Gastroesophageal sphincter (tissue), 4 donors: Measurements from ENCODE around the gene KRT71. TPM values are rescaled to one million over a fixed set of nuclear protein-coding genes. Genes with fewer than 3 reads are reported as not detected.

ENCODE experiments used
- ATAC-seq: fragments of 150-250 bp; one replicate; pipeline ENCODE4 v1.9.1; 2016; ENCODE audit warnings: mild to moderate bottlenecking, moderate library complexity
- H3K27ac ChIP-seq, 4 donors: fragments of 200-600 bp; sonication (generic) in 3 of 4; 1 replicate in 3 of 4; 2 replicates in 1 of 4; pipeline ENCODE4 v1.5.1; 2016 to 2019
- H3K27me3 ChIP-seq: fragments of 200-600 bp; sonication (generic); one replicate; pipeline ENCODE4 v1.5.1; 2019
- H3K36me3 ChIP-seq, 2 donors: fragments of 200-600 bp; sonication (generic); one replicate each; pipeline ENCODE4 v1.5.1; 2019; ENCODE audit warnings: control low read depth in 1 of 2
- H3K4me1 ChIP-seq, 3 donors: fragments of 200-600 bp; sonication (generic); 1 replicate in 2 of 3; 2 replicates in 1 of 3; pipeline ENCODE4 v1.5.1; 2016 to 2019; ENCODE audit warnings: control low read depth in 2 of 3
- H3K4me3 ChIP-seq, 2 donors: fragments of 200-600 bp; sonication (generic); one replicate each; pipeline ENCODE4 v1.5.1; 2019; ENCODE audit warnings: mild to moderate bottlenecking in 1 of 2, moderate library complexity in 1 of 2
- H3K9me3 ChIP-seq, 3 donors: fragments of 200-600 bp; sonication (generic); one replicate each; pipeline ENCODE4 v1.5.1; 2017 to 2019; ENCODE audit warnings: control low read depth in 2 of 3
- EP300 ChIP-seq: sonication (generic); formaldehyde crosslinking; IDR thresholded peaks from one replicate; pipeline ENCODE4 v1.6.1; 2017; ENCODE audit warnings: antibody characterized with exemption, mild to moderate bottlenecking
- POLR2A ChIP-seq, 2 donors: fragments of 450-650 bp; IDR thresholded peaks; one replicate each; pipeline ENCODE4 v1.6.1; 2017; ENCODE audit warnings: antibody characterized with exemption in 2 of 2, mild to moderate bottlenecking in 2 of 2, moderate library complexity in 1 of 2
- POLR2AphosphoS5 ChIP-seq: sonication (generic); formaldehyde crosslinking; IDR thresholded peaks from one replicate; pipeline ENCODE4 v1.6.1; 2017; ENCODE audit warnings: antibody characterized with exemption
- WGBS, 2 donors: methylation state at CpG; one replicate each; pipeline ENCODE4 v1.1.5; 2018; ENCODE audit warnings: low coverage in 1 of 2; 5-methylcytosine and 5-hydroxymethylcytosine counted together
- total RNA-seq, 4 donors: library from RNA; depleted of rRNA; stranded (reverse); fragments of >200 nt; gene quantifications; one replicate each; pipeline ENCODE4 v1.1.0, GENCODE V29; 2016
- TF ChIP-seq, protein P1 (sequence below), 4 experiments: fragments of 200-600 bp in 2 of 4; fragments of 450-650 bp in 2 of 4; sonication (generic) in 1 of 4; IDR thresholded peaks; one replicate each; pipeline ENCODE4 v1.5.1; 2017 to 2019; ENCODE audit warnings: antibody characterized with exemption in 4 of 4, mild to moderate bottlenecking in 2 of 4, moderate library complexity in 2 of 4

KRT71 gene
- total RNA-seq, 4 donors from 2014 or later: not detected

DNA sequence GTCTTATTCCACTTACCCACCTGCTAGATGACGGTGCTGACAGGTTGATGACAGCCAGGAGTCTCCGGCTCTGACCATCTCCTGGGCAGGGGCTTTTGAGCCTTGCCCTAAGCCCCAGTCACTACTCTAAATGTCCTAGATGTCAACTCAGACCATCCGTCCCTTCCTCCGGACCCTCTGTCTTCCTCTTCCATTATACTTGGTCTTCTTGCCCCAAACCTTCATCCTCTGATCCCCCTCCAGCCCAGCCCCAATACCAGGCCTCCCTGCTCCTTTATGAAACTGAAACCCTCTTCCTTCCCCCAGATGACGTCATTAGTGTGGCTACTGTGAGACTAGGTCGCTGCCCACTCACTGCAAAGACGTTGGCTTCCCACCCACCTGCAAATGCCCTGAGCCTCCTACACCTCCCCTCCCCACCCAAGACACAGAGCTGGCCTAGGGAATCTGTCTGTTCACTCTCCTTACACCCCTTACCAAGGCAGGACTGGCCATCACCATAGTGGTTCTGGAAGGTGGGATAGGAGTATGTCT lies 10.1 kb downstream of the KRT71 start:
- no peak overlapping the region for H3K4me3 ChIP-seq
- WGBS, 2 donors: 68 to 79% methylated on average over 4 to 6 of the region's 7 CpGs
- TF ChIP-seq EP300 (no peak), POLR2A (IDR thresholded peaks at IDR 0.05) (no peak), POLR2AphosphoS5 (no peak)
- TF ChIP-seq, protein P1, sequence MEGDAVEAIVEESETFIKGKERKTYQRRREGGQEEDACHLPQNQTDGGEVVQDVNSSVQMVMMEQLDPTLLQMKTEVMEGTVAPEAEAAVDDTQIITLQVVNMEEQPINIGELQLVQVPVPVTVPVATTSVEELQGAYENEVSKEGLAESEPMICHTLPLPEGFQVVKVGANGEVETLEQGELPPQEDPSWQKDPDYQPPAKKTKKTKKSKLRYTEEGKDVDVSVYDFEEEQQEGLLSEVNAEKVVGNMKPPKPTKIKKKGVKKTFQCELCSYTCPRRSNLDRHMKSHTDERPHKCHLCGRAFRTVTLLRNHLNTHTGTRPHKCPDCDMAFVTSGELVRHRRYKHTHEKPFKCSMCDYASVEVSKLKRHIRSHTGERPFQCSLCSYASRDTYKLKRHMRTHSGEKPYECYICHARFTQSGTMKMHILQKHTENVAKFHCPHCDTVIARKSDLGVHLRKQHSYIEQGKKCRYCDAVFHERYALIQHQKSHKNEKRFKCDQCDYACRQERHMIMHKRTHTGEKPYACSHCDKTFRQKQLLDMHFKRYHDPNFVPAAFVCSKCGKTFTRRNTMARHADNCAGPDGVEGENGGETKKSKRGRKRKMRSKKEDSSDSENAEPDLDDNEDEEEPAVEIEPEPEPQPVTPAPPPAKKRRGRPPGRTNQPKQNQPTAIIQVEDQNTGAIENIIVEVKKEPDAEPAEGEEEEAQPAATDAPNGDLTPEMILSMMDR (IDR thresholded peaks at IDR 0.05): no peak
- no peaks in the 10 kb centered on the region for H3K36me3 ChIP-seq
- no peaks in the 10 kb centered on the region for H3K9me3 ChIP-seq
- H3K27me3 ChIP-seq: peaks cover 4% of the 10 kb centered on the region
- ATAC-seq: no peak
- H3K4me1 ChIP-seq: peaks cover 0 to 11% (median 0%) of the 10 kb centered on the region in 3 donors
- H3K27ac ChIP-seq: no peak overlapping the region

DNA sequence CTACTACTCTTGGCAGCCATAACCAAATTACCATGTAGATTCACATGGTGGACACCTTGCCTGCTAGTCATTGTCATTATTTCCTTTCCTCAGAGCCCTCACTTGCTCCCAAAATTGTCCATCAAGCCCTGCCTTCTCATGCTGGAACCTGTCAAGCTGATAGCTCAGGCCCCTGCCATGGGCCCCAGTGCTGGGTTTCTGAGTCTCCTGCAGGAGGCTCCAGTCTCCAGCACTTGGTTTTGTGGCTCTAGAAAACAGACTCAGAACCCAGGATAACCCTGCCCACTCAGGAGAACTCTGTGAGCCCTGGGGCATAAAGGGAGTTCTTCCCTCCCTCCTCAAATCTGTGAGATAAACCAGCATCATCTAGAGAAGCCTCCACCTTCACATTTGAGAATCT lies 10.8 kb downstream of the KRT71 start:
- H3K27ac ChIP-seq: no peak overlapping the region
- no peak for ATAC-seq
- TF ChIP-seq EP300: no peak
- TF ChIP-seq, protein P1 (IDR thresholded peaks at IDR 0.05): no peak
- no peak for TF ChIP-seq POLR2AphosphoS5
- TF ChIP-seq POLR2A (IDR thresholded peaks at IDR 0.05): no peak
- H3K9me3 ChIP-seq: no peaks in the 10 kb centered on the region
- no peak overlapping the region for H3K4me3 ChIP-seq
- peaks cover 4% of the 10 kb centered on the region for H3K27me3 ChIP-seq
- no peaks in the 10 kb centered on the region for H3K36me3 ChIP-seq
- peaks cover 0 to 11% (median 0%) of the 10 kb centered on the region in 3 donors for H3K4me1 ChIP-seq

DNA sequence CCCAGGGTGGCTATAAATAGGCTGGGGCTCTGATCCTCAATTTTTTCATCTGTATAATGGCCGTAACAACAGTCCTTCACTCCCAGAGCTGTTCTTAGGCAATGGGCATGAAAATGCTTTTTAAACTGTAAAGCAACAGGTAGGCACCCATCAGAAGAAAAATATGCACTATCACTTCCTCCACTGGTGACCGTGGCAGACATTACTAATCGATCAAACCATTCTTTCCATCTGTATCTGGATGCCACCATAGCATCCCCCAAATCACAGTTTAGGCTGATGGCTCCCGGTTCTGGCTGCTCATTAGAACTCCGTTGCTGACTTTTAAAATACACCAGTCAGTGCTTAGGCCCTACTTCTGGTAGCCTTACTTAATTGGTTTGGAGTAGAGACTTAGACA lies 11.2 kb downstream of the KRT71 start:
- no peak for ATAC-seq
- H3K9me3 ChIP-seq: no peaks in the 10 kb centered on the region
- TF ChIP-seq POLR2AphosphoS5: no peak
- TF ChIP-seq EP300: no peak
- TF ChIP-seq, protein P1 (IDR thresholded peaks at IDR 0.05): no peak
- no peak for TF ChIP-seq POLR2A (IDR thresholded peaks at IDR 0.05)
- peaks cover 4% of the 10 kb centered on the region for H3K27me3 ChIP-seq
- 95 to 97% methylated on average over 4 to 5 of the region's 5 CpGs for WGBS, 2 donors
- H3K4me1 ChIP-seq: peaks cover 0 to 11% (median 0%) of the 10 kb centered on the region in 3 donors
- H3K27ac ChIP-seq: no peak overlapping the region
- no peak overlapping the region for H3K4me3 ChIP-seq
- no peaks in the 10 kb centered on the region for H3K36me3 ChIP-seq

DNA sequence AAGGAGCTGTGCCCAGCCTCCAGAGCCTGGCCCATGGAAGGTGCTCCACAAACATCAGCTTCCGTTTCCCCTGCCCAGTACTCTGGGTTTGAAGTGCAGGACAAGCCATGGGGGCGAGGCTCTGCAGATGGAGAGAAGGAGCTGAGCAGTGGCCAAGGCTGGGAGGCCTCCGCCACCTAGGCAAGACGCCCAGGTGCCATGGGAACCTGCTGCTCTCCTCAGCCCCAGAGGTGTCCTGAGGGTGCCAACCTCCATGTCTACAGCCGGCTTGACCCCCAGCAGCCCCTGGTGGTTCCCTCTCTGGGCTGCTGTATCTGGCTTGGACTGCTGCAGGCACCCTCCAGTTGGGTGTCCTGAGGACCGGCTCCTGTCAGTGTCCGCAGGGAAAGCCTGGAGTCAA lies 12.4 kb downstream of the KRT71 start:
- peaks cover 0 to 11% (median 0%) of the 10 kb centered on the region in 3 donors for H3K4me1 ChIP-seq
- no peak for TF ChIP-seq POLR2AphosphoS5
- TF ChIP-seq, protein P1 (IDR thresholded peaks at IDR 0.05): no peak
- no peak for TF ChIP-seq EP300
- TF ChIP-seq POLR2A (IDR thresholded peaks at IDR 0.05): no peak
- H3K36me3 ChIP-seq: no peaks in the 10 kb centered on the region
- WGBS, 2 donors: 100% methylated on average over 2 of the region's 7 CpGs; no CpG with 5 or more reads in 1 of the 2 donors
- no peaks in the 10 kb centered on the region for H3K9me3 ChIP-seq
- no peak overlapping the region for H3K27ac ChIP-seq
- no peak for ATAC-seq
- peaks cover 4% of the 10 kb centered on the region for H3K27me3 ChIP-seq
- no peak overlapping the region for H3K4me3 ChIP-seq

DNA sequence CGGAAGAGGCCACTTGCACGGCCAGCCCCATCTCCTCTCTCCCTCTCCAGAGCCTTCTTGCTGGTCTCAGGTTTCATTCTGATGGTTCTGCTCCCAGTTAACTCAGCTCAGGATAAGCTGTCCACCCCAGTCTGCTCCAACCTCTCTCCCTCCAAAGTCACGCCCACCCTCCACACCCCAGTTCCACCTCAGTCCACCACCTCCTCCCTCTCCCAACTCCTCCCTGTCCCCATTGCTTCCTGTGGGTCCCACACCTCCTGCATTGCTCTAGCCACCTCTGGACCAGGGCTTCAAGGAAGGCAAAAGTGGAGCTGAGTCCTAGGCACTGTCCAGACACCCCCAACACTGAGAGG lies 13.1 kb downstream of the KRT71 start:
- Histone ChIP-seq H3K36me3 (no peaks in the 10 kb centered on the region), H3K4me1 (peaks cover 0 to 11% (median 0%) of the 10 kb centered on the region in 3 donors), H3K27ac (no peak overlapping the region), H3K9me3 (no peaks in the 10 kb centered on the region), H3K4me3 (no peak overlapping the region), H3K27me3 (peaks cover 4% of the 10 kb centered on the region)
- WGBS, 2 donors: 94 to 100% methylated on average over 2 of the region's 3 CpGs
- no peak for ATAC-seq
- TF ChIP-seq POLR2AphosphoS5 (no peak), POLR2A (IDR thresholded peaks at IDR 0.05) (no peak), EP300 (no peak)
- TF ChIP-seq, protein P1 (IDR thresholded peaks at IDR 0.05): no peak
